Frontal cortex (tissue), 4 donors: Measurements from ENCODE around the gene LRP1B. TPM values are rescaled to one million over a fixed set of nuclear protein-coding genes. Genes with fewer than 3 reads are reported as not detected.
"Not testable (repeated sequence)": the region's sequence is repeated elsewhere in the genome, so short reads cannot be mapped to it uniquely, and the experiment has no call there.

Experiments used
- DNase-seq, 2 donors: peaks; one replicate each; pipeline ENCODE4 v3.0.0; 2012; ENCODE audit warnings: low spot score in 2 of 2
- FAIRE-seq: peaks from 2 replicates; lab custom pipeline; 2012; peaks lifted over from hg19 to GRCh38; lab: Jason Lieb, UNC
- total RNA-seq: library from RNA; depleted of rRNA; stranded (reverse); fragments of >200 nt; gene quantifications from one replicate; pipeline ENCODE4 v1.2.3, GENCODE V29; 2014
- donor health status: control.
- donor health status: control.
- donor health status: control.

Gene LRP1B
- total RNA-seq, 1 donor from 2014 or later = 84.0 TPM

GRCh38 chr2:140650134-140650533 lies 1480.7 kb downstream of the LRP1B start:
- FAIRE-seq, DNase-seq: not testable (repeated sequence)

GRCh38 chr2:140648393-140648792 lies 1482.4 kb downstream of the LRP1B start:
- FAIRE-seq (no peak), DNase-seq (no peak)

DNA sequence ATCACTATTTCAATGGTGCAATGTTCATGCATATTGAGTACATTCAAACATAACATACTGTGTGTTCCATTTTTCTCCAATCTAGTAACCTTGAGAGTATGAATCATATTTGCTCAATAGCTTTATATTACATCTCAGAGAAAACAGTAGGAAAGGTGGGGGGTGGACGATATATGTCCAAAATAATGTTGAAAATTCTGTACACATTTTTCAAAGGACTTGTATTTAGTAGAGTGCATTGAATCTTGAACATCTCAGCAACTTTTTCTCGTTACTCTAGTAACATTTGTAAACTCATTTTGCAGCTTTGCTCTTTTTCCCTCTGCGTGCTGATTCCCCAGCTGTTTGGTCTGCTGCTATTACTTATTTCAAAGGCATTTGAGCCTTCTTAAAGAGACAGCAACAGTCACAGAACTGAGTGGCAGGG lies 1487.0 kb downstream of the LRP1B start:
- DNase-seq (no peak), FAIRE-seq (no peak)

- no peak for FAIRE-seq
- no peak for DNase-seq
These were observed 1489.7 kb downstream of the LRP1B start for GRCh38 chr2:140641163-140641562.

DNA sequence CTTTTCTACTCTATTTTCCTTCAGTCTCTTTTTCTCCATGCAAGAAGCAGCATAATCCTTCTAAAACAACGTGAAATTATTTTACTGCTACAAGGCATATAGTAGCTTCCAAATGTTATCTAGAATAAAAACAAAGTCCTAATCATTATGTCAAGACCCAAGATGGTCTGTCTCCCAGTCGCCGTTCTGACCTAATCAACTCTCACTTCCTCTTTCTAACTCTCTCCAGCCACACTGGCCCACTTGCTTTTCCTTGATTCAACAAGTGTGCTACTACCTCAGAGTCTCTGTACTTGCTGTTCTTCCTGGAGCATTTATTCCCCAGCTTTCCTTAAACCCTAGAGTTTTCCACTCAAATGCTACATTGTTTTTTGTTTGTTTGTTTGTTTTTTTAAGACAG lies 1491.2 kb downstream of the LRP1B start:
- DNase-seq (no peak), FAIRE-seq (no peak)

- FAIRE-seq (no peak), DNase-seq (no peak)
These were observed 1500.3 kb downstream of the LRP1B start for GRCh38 chr2:140630557-140630956.

- no peak for FAIRE-seq
These were observed 1502.9 kb downstream of the LRP1B start for GRCh38 chr2:140627885-140628284.

DNA sequence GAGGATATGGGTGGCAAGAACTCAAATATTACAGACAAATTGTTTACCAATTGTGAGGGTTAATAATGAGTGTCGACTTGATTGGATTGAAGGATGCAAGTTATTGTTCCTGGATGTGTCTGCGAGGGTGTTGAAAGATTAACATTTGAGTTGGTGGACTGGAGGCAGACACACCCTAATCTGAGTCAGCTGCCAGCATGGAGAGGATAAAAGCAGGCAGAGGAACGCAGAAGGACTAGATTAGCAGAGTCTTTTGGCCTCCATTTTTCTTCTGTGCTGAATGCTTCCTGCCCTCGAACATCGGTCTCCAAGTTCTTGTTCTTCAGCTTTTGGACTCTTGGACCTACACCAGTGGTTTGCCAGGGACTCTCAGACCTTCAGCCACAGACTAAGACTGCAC lies 1503.7 kb downstream of the LRP1B start:
- DNase-seq (no peak), FAIRE-seq (no peak)

More at GRCh38 chr2:140627885-140628284, 1502.9 kb downstream of the LRP1B start:
- no peak for DNase-seq

- FAIRE-seq = no peak
These were observed 1506.6 kb downstream of the LRP1B start for GRCh38 chr2:140624200-140624599.

DNA sequence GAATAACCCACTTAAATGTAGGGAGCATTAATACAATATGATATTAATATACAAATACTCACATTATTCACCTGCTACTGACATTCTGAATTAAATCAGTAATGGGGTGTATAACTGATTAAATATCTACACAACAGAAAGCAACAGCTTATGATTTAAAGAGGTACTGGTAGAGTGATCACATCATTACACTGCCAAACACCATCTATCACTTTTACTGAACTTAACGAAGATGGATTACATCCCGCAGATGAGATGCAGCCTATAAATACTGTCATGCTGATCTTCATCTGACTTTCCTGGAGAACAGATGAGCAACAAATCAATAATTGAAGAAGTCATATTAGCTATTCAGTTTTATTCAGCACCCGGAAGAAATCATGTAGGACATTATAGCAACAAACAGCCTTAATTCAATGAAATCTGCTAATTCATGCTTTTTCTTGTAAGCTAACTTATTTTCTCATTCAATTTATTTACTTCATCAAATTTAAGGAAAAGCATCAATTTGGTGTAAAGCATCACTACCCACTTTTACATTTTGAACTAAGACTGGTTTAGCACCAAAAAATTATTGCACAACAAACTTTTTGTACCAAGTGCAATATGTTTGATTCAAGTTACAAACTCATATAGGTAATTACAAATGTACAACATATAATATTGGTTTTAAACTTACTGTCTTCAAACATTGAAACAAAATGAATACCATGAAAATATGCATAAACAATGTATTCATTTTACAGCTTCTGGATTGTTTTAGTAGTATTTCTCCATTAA lies 1509.0 kb downstream of the LRP1B start:
- DNase-seq = no peak
- FAIRE-seq = no peak

More at GRCh38 chr2:140624200-140624599, 1506.6 kb downstream of the LRP1B start:
- no peak for DNase-seq

DNA sequence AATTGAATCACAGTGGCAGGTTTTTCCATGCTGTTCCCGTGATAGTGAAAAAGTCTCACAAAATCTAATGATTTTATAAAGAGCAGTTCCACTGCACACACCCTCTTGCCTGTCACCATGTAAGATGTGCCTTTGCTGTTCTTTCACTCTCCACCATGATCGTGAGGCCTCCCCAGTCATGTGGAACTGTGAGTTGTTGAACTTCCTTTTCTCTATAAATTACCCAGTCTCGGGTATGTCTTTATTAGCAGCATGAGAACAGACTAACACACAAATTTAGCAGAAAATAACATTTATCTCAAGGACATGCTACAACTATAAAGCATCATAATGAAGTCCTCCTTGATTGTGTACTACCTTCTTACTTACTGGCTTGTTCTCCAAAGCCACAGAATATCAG lies 1526.0 kb downstream of the LRP1B start:
- no peak for FAIRE-seq
- DNase-seq = no peak

DNA sequence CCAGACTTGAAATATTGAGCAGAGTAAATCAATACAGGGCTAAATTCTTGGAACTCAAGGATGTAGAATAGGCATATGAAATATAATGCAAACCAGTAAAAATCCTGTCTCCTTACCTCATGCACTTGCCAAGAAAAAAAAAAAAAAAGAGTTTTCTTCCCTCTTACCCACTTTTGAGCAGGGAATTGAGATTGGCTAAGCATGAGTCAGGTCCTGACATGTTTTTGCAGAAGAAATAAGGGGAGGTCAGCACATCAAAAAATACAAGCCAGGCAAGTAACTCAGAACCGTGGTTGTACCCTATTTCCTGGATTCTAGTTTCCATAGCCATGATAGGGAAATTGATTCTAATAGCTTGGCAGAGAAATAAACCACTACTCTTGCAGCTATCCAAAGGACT lies 1526.7 kb downstream of the LRP1B start:
- DNase-seq (no peak), FAIRE-seq (no peak)

DNA sequence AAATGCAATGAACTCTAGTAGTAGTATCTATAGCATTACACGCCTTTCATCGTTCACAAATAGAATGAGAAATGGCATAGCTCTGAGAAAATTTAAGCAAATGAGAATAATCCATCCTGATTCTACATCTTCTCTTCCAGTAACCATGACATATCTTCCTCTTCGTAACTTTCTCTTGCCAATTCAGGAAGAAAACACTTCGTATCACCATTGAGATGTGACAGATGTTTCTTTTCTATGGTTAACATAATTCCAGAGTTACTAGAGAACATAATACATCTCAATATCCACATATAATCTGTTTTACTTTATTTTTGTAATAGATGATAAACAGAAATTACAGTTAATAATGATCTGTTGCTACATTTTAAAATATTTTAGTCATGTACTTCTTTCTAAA lies 1527.4 kb downstream of the LRP1B start:
- DNase-seq = no peak
- peak; percentile 55 for FAIRE-seq

DNA sequence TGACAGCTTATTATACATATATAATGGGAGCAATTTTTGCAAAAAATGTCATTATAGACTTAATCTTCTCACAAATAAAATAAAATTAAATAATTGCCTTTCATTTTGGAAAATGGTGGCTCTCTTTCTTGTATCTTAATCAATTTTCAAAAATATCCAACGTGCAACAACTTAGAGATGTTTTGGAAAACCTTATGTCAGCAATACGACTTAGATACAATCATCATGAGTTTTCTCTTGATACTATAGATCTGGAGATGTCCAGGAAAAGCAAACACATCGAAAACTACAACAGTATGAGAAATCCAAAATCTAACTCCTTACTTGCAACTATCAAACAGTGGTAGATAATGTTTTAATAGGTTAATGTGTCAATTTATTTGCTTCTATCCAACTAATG lies 1529.0 kb downstream of the LRP1B start:
- FAIRE-seq = no peak
- no peak for DNase-seq

DNA sequence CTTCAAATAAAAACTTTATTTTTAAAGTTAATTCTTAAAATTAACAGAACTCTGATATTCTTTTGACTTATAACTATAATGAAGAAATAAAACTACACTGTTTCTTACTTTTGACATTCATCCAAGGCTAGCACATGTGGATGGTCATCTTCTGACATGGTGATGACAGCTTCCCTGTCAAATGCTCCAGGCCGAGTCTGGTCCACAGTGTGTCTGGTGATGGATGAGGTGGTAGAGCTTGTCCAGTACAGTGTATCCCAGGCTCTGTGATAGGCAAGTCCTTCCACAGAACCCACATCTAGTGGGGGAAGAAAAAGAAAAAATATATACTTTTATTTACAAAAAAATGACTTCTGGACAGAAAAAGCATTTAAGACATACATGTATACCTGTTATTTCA lies 1529.5 kb downstream of the LRP1B start:
- FAIRE-seq (peak; percentile 55), DNase-seq (no peak)

GRCh38 chr2:140600116-140600515 lies 1530.7 kb downstream of the LRP1B start:
- DNase-seq = no peak
- no peak for FAIRE-seq

DNA sequence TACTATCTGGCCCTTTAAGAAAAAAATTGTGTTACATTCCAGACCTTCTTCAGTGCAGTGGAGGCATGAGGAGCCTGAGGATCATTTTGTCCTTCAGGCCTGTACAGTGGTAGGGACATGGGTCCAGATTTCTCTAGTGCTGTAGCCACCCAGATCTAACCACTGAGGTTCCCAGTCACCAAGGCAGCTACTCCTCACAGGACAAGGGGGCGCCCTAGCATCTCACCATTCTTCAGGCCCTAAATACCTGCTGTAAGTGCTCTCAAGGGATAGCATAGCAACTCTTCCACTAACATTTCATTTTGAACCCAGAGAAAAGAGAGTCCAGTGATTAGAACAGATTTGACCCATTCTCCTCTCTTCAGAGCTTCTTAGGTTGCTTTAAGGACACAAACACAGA lies 1533.0 kb downstream of the LRP1B start:
- no peak for FAIRE-seq
- no peak for DNase-seq

GRCh38 chr2:140597205-140597604 lies 1533.6 kb downstream of the LRP1B start:
- FAIRE-seq (no peak), DNase-seq (no peak)

DNA sequence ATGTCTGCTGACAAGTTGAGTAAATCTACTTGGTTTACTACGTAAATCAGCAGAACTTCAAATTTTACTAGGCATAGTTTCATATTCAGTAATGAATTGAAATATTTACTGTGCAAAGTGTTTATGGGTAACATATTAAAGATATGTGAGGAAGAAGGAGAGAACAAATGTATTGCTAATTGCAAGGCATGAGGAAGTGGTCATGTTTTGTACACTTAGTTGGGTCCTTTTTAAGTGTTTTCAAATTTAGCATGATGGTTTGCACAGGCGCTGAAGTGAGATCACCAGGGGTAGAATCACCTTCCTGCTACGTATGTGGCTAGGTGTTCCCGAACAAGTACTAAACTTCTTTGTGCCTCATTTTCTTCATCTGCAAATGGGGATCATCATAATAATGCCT lies 1534.4 kb downstream of the LRP1B start:
- no peak for DNase-seq
- FAIRE-seq = no peak

GRCh38 chr2:140595107-140595506 lies 1535.7 kb downstream of the LRP1B start:
- FAIRE-seq = no peak
- DNase-seq = no peak

- DNase-seq = no peak
- FAIRE-seq = no peak
These were observed 1537.7 kb downstream of the LRP1B start for GRCh38 chr2:140593132-140593531.

DNA sequence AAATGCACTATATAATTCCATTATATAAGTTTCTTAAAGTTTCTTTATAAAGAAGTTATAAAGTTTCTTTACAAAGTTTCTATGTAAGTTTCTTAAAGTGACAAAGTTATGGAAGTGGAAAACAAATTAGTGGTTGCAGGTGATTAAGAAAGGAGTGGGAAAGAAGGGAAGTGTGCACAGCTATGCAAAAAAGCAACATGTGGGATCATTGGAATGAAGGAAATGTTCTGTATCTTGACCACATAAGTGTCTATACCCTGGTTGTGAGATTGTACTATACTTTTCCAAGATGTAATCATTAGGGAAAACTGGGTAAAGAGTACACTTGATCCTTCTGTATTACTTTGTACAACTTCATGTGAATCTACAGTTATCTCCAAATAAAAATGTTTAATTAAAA lies 1541.1 kb downstream of the LRP1B start:
- no peak for FAIRE-seq

More for the DNA sequence above, 1541.1 kb downstream of the LRP1B start:
- no peak for DNase-seq
